A549 (cell line): Measurements from ENCODE around the gene DPYSL3. TPM values are rescaled to one million over a fixed set of nuclear protein-coding genes. Genes with fewer than 3 reads are reported as not detected.
A peak's percentile ranks its signal among the peaks of the same experiment; 100 is the strongest.

Experiments used
- ATAC-seq, 2 experiments: fragments of 200-7000 bp in 1 of 2; fragments of >200 bp in 1 of 2; cut with Nextera tagmentation in 1 of 2; cut with Tn5 transposase in 1 of 2; 3 replicates each; pipeline versions ENCODE4 v1.8.0 to v1.9.1; 2018 to 2020; ENCODE audit warnings: mild to moderate bottlenecking in 1 of 2, moderate library complexity in 1 of 2
- CTCF ChIA-PET: fragments of 300-600 bp; sonication (Branson Sonifier 250); formaldehyde crosslinking; extraction: SDS; loops from one replicate; lab custom pipeline; 2021; ENCODE audit warnings: antibody characterized with exemption, inconsistent platforms; lab: Yijun Ruan, JAX
- POLR2A ChIA-PET: fragments of 350-600 bp; formaldehyde crosslinking; extraction: SDS; loops from one replicate; lab custom pipeline; 2021; ENCODE audit warnings: antibody characterized with exemption, inconsistent platforms; lab: Yijun Ruan, JAX
- DNase-seq, 2 experiments: peaks; one replicate each; pipeline versions ENCODE4 v3.0.0 to v3.0.0-alpha.2; 2011 to 2016; ENCODE audit warnings: low read depth in 1 of 2, low spot score in 1 of 2
- FAIRE-seq: peaks from 2 replicates; lab custom pipeline; 2011; peaks lifted over from hg19 to GRCh38; lab: Jason Lieb, UNC
- H3K27ac ChIP-seq, 2 experiments: fragments of >200 bp; sonication (Bioruptor Twin); formaldehyde crosslinking; 3 replicates each; pipeline ENCODE4 v1.5.1; 2016 to 2017
- H3K4me1 ChIP-seq: fragments of >200 bp; sonication (Bioruptor Twin); formaldehyde crosslinking; 3 replicates; pipeline ENCODE4 v1.6.1; 2016
- H3K4me2 ChIP-seq: fragments of >200 bp; sonication (Bioruptor Twin); formaldehyde crosslinking; 3 replicates; pipeline ENCODE4 v1.6.1; 2016
- H3K4me3 ChIP-seq: fragments of >200 bp; sonication (Bioruptor Twin); formaldehyde crosslinking; 3 replicates; pipeline ENCODE4 v1.5.1; 2016
- H3K9me3 ChIP-seq: fragments of >200 bp; sonication (Bioruptor Twin); formaldehyde crosslinking; 3 replicates; pipeline ENCODE4 v1.6.1; 2016
- CBX2 ChIP-seq: fragments of 200-600 bp; sonication (generic); IDR thresholded peaks from 2 replicates; pipeline ENCODE4 v1.6.1; 2016; ENCODE audit warnings: low read depth, mild to moderate bottlenecking, borderline replicate concordance
- CEBPB ChIP-seq, 2 experiments: fragments of >200 bp in 1 of 2; sonication (Bioruptor Twin) in 1 of 2; formaldehyde crosslinking in 1 of 2; IDR thresholded peaks; 2 replicates each; pipeline ENCODE4 v1.6.1; 2012 to 2016
- EP300 ChIP-seq, 2 experiments: fragments of >200 bp; sonication (Bioruptor Twin); formaldehyde crosslinking; IDR thresholded peaks; 2 replicates in 1 of 2; 3 replicates in 1 of 2; pipeline ENCODE4 v1.6.1; 2016 to 2017
- FOSL2 ChIP-seq, 2 experiments: fragments of 450-650 bp in 1 of 2; fragments of >200 bp in 1 of 2; sonication (Bioruptor Twin) in 1 of 2; formaldehyde crosslinking; IDR thresholded peaks; 2 replicates each; pipeline versions ENCODE4 v1.5.0 to v1.6.1; 2016 to 2020; ENCODE audit warnings: mild to moderate bottlenecking in 1 of 2, moderate library complexity in 1 of 2
- FOXS1 ChIP-seq: fragments of 250-450 bp; sonication (Bioruptor Pico); IDR thresholded peaks from 2 replicates; pipeline ENCODE4 v1.5.0; 2020; ENCODE audit warnings: mild to moderate bottlenecking, moderate library complexity
- JUN ChIP-seq, 2 experiments: fragments of >200 bp; sonication (Bioruptor Twin); formaldehyde crosslinking; IDR thresholded peaks; 2 replicates in 1 of 2; 3 replicates in 1 of 2; pipeline ENCODE4 v1.6.1; 2016 to 2017
- JUNB ChIP-seq: fragments of >200 bp; sonication (Bioruptor Twin); formaldehyde crosslinking; IDR thresholded peaks from 2 replicates; pipeline ENCODE4 v1.6.1; 2016
- KDM5A ChIP-seq: fragments of 200-600 bp; sonication (generic); IDR thresholded peaks from 2 replicates; pipeline ENCODE4 v1.6.1; 2016; ENCODE audit warnings: antibody characterized with exemption, mild to moderate bottlenecking
- PHF8 ChIP-seq: fragments of 200-600 bp; sonication (generic); IDR thresholded peaks from 2 replicates; pipeline ENCODE4 v1.6.1; 2016; ENCODE audit warnings: low read depth, mild to moderate bottlenecking, antibody characterized with exemption, moderate library complexity, borderline replicate concordance
- RARB ChIP-seq: fragments of 250-450 bp; sonication (Bioruptor Pico); IDR thresholded peaks from 2 replicates; pipeline ENCODE4 v1.8.0; 2021; ENCODE audit warnings: mild to moderate bottlenecking, moderate library complexity
- ZC3H11A ChIP-seq: fragments of 450-650 bp; IDR thresholded peaks from 2 replicates; pipeline ENCODE4 v1.6.1; 2014; ENCODE audit warnings: antibody characterized with exemption, mild to moderate bottlenecking
- ZFP36 ChIP-seq: fragments of 450-650 bp; IDR thresholded peaks from 2 replicates; pipeline ENCODE4 v1.6.1; 2014; ENCODE audit warnings: borderline replicate concordance; ENCODE audit not compliant: partially characterized antibody
- ZSCAN20 ChIP-seq: fragments of 250-450 bp; sonication (Bioruptor Pico); IDR thresholded peaks from 2 replicates; pipeline ENCODE4 v1.8.0; 2022; ENCODE audit warnings: mild to moderate bottlenecking, moderate library complexity
- WGBS: methylation state at CpG from one replicate; pipeline ENCODE4 v1.1.6; 2017; ENCODE audit errors: missing lambda C conversion rate; 5-methylcytosine and 5-hydroxymethylcytosine counted together
- polyA plus RNA-seq, 4 experiments: library from polyadenylated mRNA; depleted of rRNA in 3 of 4; stranded (reverse); fragments of >200 nt; fragmentation: RNase III in 1 of 4; extraction: RNeasy Plus Mini Kit Qiagen cat#74134 plus additional on column Dnase treatment in 1 of 4; gene quantifications; 2 replicates in 3 of 4; 3 replicates in 1 of 4; pipeline ENCODE4 v1.2.3, GENCODE V29; 2011 to 2017
- TF ChIP-seq, protein P1 (sequence below): fragments of 250-450 bp; sonication (Bioruptor Pico); IDR thresholded peaks from 2 replicates; pipeline ENCODE4 v1.5.0; 2020; ENCODE audit warnings: low read depth, mild to moderate bottlenecking, moderate library complexity
- TF ChIP-seq, protein P2 (sequence below): fragments of >200 bp; sonication (Bioruptor Twin); formaldehyde crosslinking; IDR thresholded peaks from 3 replicates; pipeline ENCODE4 v1.6.1; 2016
- TF ChIP-seq, protein P3 (sequence below): IDR thresholded peaks from 2 replicates; pipeline ENCODE4 v1.6.1; 2012; ENCODE audit warnings: low read depth, borderline replicate concordance
- TF ChIP-seq, protein P4 (sequence below): IDR thresholded peaks from 2 replicates; pipeline ENCODE4 v1.6.1; 2012
- TF ChIP-seq, protein P5 (sequence below): fragments of 200-600 bp; sonication (generic); IDR thresholded peaks from 2 replicates; pipeline ENCODE4 v1.6.1; 2016; ENCODE audit warnings: antibody characterized with exemption, mild to moderate bottlenecking, moderate library complexity

The DPYSL3 gene
- polyA plus RNA-seq, 2 of the 4 experiments (the other 2 are of a cell fraction) = 16.5 to 22.3 TPM

DNA sequence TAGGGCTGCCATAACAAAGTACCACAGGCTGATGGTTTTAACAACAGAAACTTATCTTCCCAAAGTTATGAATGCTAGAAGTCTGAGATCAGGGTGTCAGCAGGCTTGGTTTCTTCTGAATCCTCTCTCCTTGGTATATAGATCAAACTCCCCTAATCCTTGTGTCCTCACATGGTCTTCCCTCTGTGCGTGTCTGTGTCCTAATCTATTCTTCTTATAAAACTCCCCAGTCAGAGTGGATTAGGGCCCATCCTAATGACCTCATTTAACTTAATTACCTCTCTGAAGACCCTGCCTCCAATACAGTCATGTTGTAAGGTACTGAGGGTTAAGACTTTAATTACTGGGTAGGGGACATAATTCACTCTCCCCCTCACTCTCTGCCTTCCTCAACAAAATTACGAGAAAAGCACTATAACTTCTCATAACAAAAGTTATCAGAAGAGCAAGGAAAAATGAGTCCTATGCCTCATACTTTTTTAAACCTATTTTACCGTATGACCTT, 68.6 kb downstream of the DPYSL3 start:
- ChIA-PET POLR2A (no interaction called here), CTCF (interaction anchor here (2.4 kb wide), 1 partner anchor 13 kb away, joined by 12 read pairs; no protein-coding TSS in a partner anchor)
- Histone ChIP-seq H3K4me1 (no peaks in the 10 kb centered on the region), H3K4me3 (no peak overlapping the region), H3K9me3 (no peaks in the 10 kb centered on the region), H3K27ac (no peak overlapping the region), H3K4me2 (no peak overlapping the region)
- ATAC-seq (no peak), FAIRE-seq (no peak), DNase-seq (no peak)
- TF ChIP-seq, protein P1, sequence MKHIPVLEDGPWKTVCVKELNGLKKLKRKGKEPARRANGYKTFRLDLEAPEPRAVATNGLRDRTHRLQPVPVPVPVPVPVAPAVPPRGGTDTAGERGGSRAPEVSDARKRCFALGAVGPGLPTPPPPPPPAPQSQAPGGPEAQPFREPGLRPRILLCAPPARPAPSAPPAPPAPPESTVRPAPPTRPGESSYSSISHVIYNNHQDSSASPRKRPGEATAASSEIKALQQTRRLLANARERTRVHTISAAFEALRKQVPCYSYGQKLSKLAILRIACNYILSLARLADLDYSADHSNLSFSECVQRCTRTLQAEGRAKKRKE = no peak
- TF ChIP-seq, protein P2, sequence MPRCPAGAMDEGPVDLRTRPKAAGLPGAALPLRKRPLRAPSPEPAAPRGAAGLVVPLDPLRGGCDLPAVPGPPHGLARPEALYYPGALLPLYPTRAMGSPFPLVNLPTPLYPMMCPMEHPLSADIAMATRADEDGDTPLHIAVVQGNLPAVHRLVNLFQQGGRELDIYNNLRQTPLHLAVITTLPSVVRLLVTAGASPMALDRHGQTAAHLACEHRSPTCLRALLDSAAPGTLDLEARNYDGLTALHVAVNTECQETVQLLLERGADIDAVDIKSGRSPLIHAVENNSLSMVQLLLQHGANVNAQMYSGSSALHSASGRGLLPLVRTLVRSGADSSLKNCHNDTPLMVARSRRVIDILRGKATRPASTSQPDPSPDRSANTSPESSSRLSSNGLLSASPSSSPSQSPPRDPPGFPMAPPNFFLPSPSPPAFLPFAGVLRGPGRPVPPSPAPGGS = no peak
- no peak for TF ChIP-seq JUN (IDR thresholded peaks at IDR 0.05)
- TF ChIP-seq PHF8 = no peak
- TF ChIP-seq EP300 (IDR thresholded peaks at IDR 0.05) = no peak
- no peak for TF ChIP-seq KDM5A
- TF ChIP-seq RARB = no peak
- TF ChIP-seq FOXS1 (CRISPR knock-in tag) = no peak
- no peak for TF ChIP-seq FOSL2 (IDR thresholded peaks at IDR 0.05)
- TF ChIP-seq FOSL2 (CRISPR knock-in tag; IDR thresholded peaks at IDR 0.05) = no peak
- TF ChIP-seq CEBPB (IDR thresholded peaks at IDR 0.05) = no peak
- TF ChIP-seq, protein P3, sequence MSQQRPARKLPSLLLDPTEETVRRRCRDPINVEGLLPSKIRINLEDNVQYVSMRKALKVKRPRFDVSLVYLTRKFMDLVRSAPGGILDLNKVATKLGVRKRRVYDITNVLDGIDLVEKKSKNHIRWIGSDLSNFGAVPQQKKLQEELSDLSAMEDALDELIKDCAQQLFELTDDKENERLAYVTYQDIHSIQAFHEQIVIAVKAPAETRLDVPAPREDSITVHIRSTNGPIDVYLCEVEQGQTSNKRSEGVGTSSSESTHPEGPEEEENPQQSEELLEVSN = no peak
- TF ChIP-seq JUNB = no peak
- no peak for TF ChIP-seq CBX2
- 67% methylated on average over 3 of the region's 3 CpGs for WGBS

DNA sequence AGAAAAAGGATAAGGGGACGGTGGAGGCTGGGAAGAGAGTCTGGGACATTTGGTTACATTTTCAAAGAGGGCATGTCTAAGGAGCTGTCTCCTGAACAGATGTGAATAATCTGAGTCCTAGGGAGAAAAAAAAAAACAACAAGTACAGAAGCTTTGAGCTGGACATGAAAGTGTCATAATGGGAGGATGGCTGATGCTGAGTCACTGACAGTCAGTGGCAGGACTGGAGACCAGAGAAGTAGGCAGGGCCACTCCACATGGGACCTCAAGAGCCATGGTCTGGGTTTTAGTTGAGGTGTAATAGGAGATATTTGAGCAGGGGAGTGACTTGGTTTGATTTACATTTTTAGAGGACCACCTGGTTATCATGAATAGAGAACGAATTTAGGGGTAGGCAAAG, 70.6 kb downstream of the DPYSL3 start:
- TF ChIP-seq ZC3H11A = no peak
- no peak for TF ChIP-seq EP300 (IDR thresholded peaks at IDR 0.05)
- TF ChIP-seq, protein P4, sequence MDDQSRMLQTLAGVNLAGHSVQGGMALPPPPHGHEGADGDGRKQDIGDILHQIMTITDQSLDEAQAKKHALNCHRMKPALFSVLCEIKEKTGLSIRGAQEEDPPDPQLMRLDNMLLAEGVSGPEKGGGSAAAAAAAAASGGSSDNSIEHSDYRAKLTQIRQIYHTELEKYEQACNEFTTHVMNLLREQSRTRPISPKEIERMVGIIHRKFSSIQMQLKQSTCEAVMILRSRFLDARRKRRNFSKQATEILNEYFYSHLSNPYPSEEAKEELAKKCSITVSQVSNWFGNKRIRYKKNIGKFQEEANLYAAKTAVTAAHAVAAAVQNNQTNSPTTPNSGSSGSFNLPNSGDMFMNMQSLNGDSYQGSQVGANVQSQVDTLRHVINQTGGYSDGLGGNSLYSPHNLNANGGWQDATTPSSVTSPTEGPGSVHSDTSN = no peak
- FAIRE-seq (no peak), DNase-seq (no peak), ATAC-seq (0 out of 6 replicates have a peak, but pooled peaks of 1 of the 2 experiments have one; percentile 43)
- Histone ChIP-seq H3K4me2 (no peak overlapping the region), H3K4me1 (no peaks in the 10 kb centered on the region), H3K4me3 (no peak overlapping the region), H3K9me3 (no peaks in the 10 kb centered on the region), H3K27ac (no peak overlapping the region)
- ChIA-PET CTCF (interaction anchor here (1.3 to 2.4 kb wide), 4 partner anchors 13 to 189 kb away, joined by 3 to 12 read pairs (median 4); no protein-coding TSS in a partner anchor), POLR2A (no interaction called here)
- WGBS = 67% methylated on average over 2 of the region's 2 CpGs

DNA sequence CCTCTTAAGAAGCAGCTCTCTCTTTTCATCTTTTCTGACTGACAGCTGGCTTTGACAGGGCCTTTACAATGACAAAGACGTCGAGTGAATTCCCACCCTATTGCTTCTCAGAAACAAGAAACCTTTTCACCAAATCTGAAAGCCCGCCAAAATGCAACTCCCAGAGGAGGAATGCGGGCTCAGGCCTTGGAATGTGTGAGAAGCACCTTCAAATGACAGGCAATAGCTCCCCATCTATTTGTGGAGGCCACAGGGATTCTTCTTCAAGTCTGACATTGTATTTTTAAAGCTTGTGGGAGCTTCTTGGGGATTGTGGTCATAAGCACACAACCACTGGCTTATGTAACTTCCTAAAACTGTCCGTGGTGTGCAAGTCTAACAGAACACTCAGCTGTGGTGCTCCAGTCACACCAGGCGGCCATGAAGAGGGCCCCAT, 72.7 kb downstream of the DPYSL3 start:
- FAIRE-seq = no peak
- H3K4me2 ChIP-seq = no peak overlapping the region
- POLR2A ChIA-PET = no interaction called here
- CTCF ChIA-PET = interaction anchor here (1.5 kb wide), 1 partner anchor 142 kb away, joined by 3 read pairs; no protein-coding TSS in a partner anchor
- WGBS = 46% methylated on average over 6 of the region's 6 CpGs
- no peaks in the 10 kb centered on the region for H3K9me3 ChIP-seq
- no peak for ATAC-seq
- no peaks in the 10 kb centered on the region for H3K4me1 ChIP-seq
- no peak for TF ChIP-seq ZFP36
- no peak for TF ChIP-seq RARB
- TF ChIP-seq, protein P5, sequence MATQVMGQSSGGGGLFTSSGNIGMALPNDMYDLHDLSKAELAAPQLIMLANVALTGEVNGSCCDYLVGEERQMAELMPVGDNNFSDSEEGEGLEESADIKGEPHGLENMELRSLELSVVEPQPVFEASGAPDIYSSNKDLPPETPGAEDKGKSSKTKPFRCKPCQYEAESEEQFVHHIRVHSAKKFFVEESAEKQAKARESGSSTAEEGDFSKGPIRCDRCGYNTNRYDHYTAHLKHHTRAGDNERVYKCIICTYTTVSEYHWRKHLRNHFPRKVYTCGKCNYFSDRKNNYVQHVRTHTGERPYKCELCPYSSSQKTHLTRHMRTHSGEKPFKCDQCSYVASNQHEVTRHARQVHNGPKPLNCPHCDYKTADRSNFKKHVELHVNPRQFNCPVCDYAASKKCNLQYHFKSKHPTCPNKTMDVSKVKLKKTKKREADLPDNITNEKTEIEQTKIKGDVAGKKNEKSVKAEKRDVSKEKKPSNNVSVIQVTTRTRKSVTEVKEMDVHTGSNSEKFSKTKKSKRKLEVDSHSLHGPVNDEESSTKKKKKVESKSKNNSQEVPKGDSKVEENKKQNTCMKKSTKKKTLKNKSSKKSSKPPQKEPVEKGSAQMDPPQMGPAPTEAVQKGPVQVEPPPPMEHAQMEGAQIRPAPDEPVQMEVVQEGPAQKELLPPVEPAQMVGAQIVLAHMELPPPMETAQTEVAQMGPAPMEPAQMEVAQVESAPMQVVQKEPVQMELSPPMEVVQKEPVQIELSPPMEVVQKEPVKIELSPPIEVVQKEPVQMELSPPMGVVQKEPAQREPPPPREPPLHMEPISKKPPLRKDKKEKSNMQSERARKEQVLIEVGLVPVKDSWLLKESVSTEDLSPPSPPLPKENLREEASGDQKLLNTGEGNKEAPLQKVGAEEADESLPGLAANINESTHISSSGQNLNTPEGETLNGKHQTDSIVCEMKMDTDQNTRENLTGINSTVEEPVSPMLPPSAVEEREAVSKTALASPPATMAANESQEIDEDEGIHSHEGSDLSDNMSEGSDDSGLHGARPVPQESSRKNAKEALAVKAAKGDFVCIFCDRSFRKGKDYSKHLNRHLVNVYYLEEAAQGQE = no peak
- no peak for TF ChIP-seq PHF8
- no peak for TF ChIP-seq FOXS1 (CRISPR knock-in tag)
- TF ChIP-seq JUNB = no peak
- no peak for TF ChIP-seq ZSCAN20 (CRISPR knock-in tag)
- no peak overlapping the region for H3K4me3 ChIP-seq
- DNase-seq = no peak
- H3K27ac ChIP-seq = no peak overlapping the region
